DND-41 (cell line): Measurements from ENCODE around the gene NUP85.

ENCODE experiments used
- EZH2 ChIP-seq: IDR thresholded peaks from 3 replicates; pipeline ENCODE4 v1.6.1; 2012; ENCODE audit warnings: borderline replicate concordance, low read depth, mild to moderate bottlenecking, moderate library complexity, low read length, inconsistent platforms; ENCODE audit not compliant: severe bottlenecking
- TF ChIP-seq, protein P1 (sequence below): IDR thresholded peaks from 2 replicates; pipeline ENCODE4 v1.5.1; 2012; ENCODE audit warnings: borderline replicate concordance, low read length, moderate library complexity, mild to moderate bottlenecking; ENCODE audit not compliant: poor library complexity, severe bottlenecking; ENCODE audit errors: extremely low read depth

DNA sequence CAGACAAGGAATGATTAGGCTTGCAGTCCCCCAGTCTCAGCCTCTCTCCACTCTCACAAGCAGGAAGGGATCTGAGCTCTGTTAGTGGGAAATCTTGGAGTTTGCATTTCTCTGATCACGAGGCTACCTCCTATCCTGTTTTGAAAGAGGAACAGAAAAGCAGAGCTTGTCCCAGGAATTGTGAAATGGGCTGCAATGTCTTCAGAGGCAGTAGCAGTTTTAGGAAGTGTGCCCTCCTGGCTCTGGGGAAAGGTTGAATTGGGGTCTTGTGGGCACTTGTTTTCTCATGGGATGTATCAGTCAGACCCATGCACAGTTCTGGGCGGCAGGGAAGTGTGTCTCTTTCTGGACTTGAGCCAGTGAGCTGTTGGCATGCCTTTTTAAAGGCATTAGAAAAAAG lies 22.8 kb downstream of the NUP85 start:
- TF ChIP-seq, protein P1, sequence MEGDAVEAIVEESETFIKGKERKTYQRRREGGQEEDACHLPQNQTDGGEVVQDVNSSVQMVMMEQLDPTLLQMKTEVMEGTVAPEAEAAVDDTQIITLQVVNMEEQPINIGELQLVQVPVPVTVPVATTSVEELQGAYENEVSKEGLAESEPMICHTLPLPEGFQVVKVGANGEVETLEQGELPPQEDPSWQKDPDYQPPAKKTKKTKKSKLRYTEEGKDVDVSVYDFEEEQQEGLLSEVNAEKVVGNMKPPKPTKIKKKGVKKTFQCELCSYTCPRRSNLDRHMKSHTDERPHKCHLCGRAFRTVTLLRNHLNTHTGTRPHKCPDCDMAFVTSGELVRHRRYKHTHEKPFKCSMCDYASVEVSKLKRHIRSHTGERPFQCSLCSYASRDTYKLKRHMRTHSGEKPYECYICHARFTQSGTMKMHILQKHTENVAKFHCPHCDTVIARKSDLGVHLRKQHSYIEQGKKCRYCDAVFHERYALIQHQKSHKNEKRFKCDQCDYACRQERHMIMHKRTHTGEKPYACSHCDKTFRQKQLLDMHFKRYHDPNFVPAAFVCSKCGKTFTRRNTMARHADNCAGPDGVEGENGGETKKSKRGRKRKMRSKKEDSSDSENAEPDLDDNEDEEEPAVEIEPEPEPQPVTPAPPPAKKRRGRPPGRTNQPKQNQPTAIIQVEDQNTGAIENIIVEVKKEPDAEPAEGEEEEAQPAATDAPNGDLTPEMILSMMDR, result no peak
- no peak for TF ChIP-seq EZH2
